Activated CD4-positive, alpha-beta T cell treated with anti-CD3 and anti-CD28 coated beads, Interleukin-2, Interleukin-4, amounts not matched to agents 100 ng/mL and 50 ng/mL, durations not matched to agents 16 hours and 8 hours (primary cell): Measurements from ENCODE around the gene GPC3.
"Not testable (repeated sequence)": the region's sequence is repeated elsewhere in the genome, so short reads cannot be mapped to it uniquely, and the experiment has no call there.

Source experiments
- DNase-seq: peaks from one replicate; pipeline ENCODE4 v3.0.0-alpha.2; 2020; ENCODE audit warnings: low spot score

The GPC3 gene

DNA sequence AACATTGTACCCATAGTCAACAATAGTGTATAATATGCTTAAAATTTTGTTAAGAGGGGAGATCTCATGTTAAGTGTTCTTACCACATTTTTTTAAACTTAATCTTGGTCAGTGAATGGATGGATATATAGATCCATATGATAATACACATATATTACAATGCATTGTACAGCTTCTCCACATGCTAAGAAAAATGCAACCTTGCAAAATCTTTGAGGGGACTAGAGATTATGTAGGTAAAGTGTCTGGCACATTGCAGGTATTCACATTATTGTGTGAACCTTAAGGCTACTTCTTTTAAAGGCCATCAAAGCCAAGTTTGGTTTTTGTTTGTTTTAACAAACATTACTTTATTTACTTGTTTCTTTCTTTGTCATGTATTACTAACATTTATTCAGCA is 10.4 kb upstream of the GPC3 start:
- DNase-seq: no peak

DNA sequence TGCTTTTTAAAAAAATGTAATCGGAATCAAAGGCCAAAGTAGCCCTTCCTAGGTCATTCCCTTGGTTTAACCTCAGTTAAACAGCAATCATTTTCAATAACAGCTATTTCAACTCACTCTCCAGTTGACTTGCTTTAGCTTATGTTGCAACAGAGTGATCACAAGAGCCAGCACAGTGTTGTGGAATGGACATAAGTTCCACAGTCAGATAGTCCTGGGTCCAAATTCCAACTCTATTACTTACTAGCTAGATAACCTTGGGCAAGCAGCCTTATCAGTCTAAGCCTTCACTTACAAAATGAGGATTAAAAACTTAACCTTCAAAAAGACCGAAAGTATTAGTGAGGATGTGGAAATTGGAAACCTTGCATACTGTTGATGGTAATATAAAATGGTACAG is 9.2 kb upstream of the GPC3 start:
- no peak for DNase-seq

DNA sequence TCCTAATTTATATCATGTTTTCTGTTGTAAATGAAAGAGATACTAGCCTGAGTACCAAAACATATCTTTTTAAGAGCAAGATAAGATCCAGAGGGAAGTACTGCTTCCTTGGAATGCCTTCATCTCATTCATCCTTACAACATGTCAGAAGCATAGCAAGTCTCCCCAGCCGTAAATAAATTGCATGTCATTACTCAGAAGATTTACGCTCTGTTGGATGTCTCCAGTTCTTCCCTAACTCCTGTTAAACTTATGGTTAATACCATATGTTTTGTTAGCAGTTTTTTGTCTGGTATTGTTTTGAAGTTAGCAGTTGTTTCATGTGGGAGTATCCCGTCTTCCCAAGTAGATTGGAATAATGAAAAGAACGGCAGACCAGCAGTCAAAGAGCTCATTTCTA is 7.5 kb upstream of the GPC3 start:
- DNase-seq: no peak

DNA sequence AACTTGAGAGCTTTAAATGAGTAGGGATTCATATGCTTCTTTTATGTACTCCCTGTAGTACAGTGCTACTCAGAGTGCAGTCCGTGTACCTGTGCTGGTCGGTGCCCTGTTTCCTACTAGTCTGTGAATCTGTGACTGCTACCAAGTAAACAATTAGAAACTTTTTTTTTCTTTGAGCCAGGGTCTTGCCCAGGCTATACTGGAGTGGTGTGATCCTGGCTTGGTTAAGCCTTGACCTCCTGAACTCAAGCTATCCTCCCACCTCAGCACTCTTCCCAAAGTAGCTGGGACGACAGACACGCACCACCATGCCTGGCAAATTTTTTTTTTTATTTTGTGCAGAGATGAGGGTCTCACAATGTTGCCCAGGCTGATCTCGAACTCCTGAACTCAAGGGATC is 6.4 kb upstream of the GPC3 start:
- DNase-seq: no peak

DNA sequence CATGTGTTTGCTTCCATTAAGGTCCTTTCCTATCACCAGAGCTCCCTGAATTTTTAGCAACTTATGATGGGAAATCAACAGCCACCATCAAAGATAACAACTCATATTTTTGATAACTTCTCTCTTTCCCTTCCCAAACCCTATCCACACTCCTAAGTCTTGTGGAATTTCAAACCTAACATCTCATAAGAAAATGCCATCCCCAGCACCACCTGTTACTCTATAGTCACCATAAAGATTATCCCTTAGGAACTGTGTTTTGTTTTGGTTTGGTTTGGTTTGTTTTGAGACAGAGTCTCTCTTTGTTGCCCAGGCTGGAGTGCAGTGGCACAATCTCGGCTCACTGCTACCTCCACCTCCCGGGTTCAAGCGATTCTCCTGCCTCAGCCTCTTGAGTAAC is 5.7 kb upstream of the GPC3 start:
- DNase-seq: not testable (repeated sequence)

DNA sequence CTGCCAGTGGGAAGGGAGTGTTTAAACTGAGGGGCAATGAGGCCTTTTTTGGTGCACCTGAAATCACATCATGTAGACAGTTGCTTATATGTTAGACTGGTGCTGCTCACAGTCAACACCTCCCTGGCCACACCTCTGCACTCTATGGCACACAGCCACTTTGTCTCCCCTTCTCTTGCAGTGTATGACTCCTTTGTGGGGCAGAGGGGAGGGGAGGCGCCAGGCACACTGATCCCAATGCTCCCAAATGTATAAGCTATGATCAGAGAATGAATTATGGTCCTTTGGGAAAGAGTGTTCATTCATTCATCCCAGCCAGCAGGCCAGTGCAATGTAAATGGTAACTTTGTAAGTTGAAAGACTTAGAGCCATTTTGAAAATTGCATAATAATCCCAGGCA is 4.6 kb upstream of the GPC3 start:
- no peak for DNase-seq

DNA sequence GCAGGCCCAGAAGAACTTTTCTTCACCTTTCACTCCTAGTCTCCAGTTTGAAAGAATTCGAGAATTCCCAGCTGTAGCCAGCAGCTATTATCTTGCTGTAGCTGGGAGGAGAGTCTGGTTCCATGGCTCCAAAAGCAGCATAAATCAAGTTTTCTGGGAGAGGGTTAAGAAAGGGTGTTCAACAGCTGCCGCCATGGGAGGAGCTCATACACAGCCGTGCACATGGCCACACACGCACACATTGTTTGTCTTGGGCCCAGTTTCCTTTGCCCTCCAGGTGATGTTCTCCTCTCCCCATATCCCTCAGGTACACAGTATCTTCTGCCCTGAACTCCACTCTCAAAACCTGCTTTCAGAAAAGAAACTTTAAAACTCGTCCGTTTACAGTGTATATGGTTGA is 4.1 kb upstream of the GPC3 start:
- no peak for DNase-seq

DNA sequence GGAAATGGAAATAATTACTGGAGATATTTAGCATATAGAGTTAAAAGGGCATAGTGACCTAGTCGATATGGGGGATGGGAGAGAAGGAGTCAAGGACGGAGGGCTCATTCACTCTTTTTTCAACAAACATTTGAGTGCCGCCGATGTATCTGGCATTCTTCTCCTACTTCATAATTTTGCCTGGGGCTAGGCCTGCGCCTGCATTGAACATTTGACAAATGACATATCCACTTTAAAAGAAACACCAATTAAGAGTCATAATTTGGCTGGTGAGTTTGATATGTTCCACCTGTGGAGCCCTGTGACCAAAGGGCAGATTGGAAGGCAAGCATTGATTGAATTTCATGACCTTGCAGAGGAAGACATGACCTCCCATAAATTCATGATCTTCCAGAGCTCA is 2.6 kb upstream of the GPC3 start:
- no peak for DNase-seq

DNA sequence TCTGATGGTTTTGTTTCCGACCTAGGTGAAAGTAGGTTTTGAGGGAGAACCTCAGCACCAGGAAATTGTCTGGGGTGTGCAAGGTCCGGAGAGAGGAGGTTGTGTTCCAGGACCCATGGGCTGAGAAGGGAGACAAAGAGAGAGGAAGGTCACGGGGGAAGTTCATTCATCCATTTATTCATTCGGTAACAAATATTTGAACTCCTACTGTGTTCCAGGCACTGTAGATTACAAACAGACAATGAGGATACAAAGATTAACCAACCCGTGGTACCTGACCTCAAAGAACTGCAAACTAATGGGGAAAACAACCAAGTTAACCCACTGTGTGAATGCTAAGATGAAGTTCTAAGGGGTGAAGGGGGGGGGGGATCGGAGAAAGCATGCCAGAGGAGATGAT is 1.8 kb upstream of the GPC3 start:
- DNase-seq: no peak

GRCh38 chrX:133985967-133986683 is 731 bp upstream of the GPC3 start:
- no peak for DNase-seq

GRCh38 chrX:133984857-133985163 is 584 bp downstream of the GPC3 start:
- DNase-seq: no peak

DNA sequence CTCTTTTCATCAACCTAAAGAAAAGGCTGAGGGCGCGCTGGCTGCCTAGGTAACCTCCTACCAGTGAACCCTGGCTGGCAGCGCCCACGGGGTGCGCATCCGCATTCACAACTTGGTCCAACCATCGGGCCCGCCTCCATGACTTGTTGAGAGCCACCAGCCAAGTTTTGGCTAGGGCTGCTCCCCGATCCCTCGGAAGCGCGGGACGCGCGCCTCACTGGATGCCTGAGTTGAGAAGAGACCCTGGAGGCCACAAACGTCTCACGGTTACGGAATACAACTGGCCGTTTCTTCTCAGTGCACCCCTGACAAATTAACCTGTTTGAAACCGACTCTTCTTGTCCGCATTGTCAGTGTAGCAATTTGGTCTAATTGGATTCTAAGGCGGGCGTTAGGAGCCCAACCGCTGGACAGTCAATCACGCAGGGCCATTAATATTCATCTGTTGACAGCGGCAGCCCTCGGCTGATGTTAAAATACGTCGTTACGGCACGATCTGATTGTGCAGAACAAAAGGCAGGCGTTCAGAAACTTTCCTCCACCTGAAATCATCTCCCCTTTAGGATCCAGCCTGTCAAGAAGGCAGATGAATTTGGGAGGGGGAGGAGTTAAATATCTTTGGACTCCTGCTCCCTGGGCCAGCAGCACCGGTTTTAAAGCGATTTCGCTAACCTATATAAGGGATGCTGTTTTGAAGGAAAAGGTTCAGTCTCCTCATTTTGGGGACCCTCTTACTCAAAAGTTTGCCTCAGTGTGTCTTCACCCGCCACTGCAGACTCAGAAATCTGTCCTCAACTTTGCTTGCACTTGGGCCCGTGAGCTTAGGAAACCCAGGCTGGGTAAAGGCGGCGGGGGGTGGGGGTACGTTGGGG is 1.2 kb downstream of the GPC3 start:
- DNase-seq: no peak

DNA sequence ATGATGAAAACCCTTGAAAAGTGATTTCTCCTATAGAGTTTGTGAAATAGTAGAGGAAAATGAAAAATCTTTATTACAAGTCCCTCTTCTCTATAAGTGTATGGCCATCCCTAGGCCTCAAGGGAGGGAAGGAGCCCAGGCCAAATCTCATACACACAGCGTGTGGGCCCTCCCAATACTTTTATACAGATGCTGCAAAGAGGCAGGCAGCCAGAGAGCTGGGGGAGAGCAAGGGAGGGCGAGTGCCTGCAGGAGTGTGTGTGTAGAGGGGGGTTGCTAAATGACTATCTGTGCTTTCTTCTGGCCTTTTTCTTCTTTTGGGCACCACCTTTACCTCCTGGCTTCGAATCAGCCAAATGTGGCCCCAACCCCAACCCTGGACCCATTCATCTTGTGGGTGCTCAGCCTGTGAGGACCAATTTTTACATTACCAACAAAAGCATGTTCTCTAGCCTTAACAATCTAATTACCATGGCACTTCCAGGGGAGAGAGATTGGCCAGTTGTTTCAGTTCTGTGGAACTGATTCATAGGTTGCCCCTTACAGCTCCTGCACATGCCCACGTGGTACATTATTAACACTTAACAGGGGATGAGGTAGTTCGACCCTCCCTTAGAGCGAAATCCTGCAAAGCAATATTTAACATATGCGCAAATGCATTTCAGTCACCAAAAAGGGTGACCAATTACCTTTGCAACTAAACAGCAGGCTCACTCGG is 2.0 kb downstream of the GPC3 start:
- no peak for DNase-seq

DNA sequence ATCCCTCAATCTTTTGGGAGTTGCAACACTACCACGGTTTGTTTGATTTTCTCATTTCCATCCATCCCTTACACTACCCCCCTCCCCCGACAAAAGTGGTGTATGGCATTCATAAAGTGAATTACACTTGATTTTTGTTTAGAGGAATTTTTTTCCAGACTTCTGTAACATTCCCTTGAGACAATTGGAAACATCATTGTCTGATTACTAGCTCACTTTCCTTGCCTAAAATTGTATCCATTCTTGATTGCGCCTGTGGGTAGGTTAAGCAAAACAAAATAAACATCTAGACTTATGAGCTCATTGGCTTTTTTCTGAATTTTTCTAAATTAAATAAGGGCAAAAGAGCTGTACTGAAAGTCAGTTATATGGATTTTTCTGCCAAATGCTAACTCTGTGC is 3.5 kb downstream of the GPC3 start:
- DNase-seq: no peak

DNA sequence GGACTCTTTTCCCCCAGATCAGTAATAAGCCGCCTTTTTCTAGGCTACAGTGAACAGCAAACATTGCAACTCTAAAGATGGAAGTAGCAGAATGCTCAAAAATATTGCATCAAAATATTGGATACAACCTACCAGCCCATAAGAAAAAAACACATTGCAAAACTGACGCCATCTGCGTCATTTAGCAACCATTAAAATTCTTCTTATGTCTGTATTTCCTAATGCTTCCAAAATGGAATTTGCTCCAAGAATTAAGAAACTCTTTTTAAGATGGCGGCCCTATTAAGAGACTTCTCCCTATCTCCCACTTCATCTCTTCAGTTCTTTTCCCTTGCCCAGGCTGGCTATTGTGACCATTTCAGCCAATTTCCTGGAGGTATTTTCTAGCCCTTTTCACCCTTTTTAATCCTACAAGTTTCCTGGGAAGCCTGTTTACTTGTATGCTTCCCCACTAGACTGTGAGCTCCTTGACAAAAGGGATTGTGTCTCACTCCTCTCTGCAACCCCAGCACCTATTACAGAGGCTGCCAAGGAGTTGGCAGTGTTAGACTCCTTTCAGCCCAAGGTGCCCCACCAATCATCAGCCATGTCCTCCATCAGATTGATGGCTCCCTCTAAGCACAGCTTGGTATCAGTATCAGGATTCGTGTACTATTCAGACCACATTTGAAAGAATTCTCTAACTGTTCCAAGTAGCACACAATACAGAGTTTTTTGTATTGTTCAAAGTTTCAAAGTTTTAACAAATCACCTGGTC is 4.4 kb downstream of the GPC3 start:
- no peak for DNase-seq

- no peak for DNase-seq
Measured at GRCh38 chrX:133980406-133980805, 5.0 kb downstream of the GPC3 start.

- no peak for DNase-seq
Measured at GRCh38 chrX:133979641-133980230, 5.7 kb downstream of the GPC3 start.

- no peak for DNase-seq
Measured at GRCh38 chrX:133973704-133974103, 11.7 kb downstream of the GPC3 start.

- no peak for DNase-seq
Measured at GRCh38 chrX:133972916-133973315, 12.5 kb downstream of the GPC3 start.

DNA sequence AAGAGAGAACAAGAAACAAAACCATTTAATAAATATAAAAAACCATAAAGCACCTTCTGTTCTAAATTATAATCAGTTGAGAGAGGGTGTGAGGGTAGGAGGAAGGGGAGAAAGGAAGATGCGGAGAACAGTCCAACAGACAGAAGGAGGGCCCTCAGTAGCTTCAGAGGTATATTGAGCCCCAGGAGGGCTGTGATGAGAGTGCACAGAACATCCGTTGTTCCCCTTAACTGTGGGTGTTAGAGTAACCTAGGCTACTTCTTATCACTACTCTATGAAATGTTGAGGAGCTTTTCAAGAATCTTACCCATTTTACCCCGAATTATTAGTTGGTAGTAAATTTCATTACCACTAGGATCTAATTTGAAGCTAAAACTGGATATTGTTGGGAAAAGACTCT is 13.8 kb downstream of the GPC3 start:
- DNase-seq: no peak

- no peak for DNase-seq
Measured at GRCh38 chrX:133970076-133970475, 15.3 kb downstream of the GPC3 start.

DNA sequence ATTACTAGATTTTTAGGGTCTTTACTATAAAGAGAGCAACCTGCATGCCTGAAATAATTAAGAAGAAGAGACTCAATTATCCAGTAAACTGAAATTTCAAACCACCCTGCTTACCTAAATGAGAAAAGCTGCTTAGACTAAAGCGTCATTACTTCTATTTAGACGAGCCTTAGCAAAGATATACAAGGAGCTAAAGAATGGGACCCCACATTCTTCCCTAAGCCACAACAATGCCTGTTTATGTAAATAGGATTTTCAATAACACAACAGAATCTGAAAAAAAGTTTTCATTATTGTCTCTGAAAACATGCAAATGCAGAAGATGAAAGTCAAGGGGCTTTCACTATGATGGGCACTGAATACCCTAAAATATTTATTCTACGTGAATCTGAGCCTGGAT is 16.2 kb downstream of the GPC3 start:
- DNase-seq: no peak
